ENCODE results near the gene COG7. TPM values are rescaled to one million over a fixed set of nuclear protein-coding genes. Genes with fewer than 3 reads are reported as not detected.
"Not testable (repeated sequence)": the region's sequence is repeated elsewhere in the genome, so short reads cannot be mapped to it uniquely, and the experiment has no call there.

Gene COG7
- total and polyA plus RNA-seq, 3 donors from 2014 or later: 21.5 to 40.7 (median 35.1) TPM

- no peak overlapping the region for H3K27ac ChIP-seq
- TF ChIP-seq CTCF (IDR thresholded peaks at IDR 0.05) (no peak), POLR2A (IDR thresholded peaks at IDR 0.05) (no peak)
- no peak for DNase-seq
- no peak overlapping the region for H3K4me3 ChIP-seq
- H3K4me1 ChIP-seq: no peaks in the 10 kb centered on the region
- intact Hi-C loops (cut with DNase I; ENCODE audit: low total_unique reads): no loop called here
- H3K27me3 ChIP-seq: no peaks in the 10 kb centered on the region
- no peaks in the 10 kb centered on the region for H3K9me3 ChIP-seq
- 87 to 93% methylated on average over 2 of the region's 2 CpGs for WGBS, 2 donors
- H3K36me3 ChIP-seq (ENCODE audit: low read depth, missing control alignments): no peaks in the 10 kb centered on the region
Observed at GRCh38 chr16:23485257-23485614, 32.2 kb upstream of the COG7 start.

DNA sequence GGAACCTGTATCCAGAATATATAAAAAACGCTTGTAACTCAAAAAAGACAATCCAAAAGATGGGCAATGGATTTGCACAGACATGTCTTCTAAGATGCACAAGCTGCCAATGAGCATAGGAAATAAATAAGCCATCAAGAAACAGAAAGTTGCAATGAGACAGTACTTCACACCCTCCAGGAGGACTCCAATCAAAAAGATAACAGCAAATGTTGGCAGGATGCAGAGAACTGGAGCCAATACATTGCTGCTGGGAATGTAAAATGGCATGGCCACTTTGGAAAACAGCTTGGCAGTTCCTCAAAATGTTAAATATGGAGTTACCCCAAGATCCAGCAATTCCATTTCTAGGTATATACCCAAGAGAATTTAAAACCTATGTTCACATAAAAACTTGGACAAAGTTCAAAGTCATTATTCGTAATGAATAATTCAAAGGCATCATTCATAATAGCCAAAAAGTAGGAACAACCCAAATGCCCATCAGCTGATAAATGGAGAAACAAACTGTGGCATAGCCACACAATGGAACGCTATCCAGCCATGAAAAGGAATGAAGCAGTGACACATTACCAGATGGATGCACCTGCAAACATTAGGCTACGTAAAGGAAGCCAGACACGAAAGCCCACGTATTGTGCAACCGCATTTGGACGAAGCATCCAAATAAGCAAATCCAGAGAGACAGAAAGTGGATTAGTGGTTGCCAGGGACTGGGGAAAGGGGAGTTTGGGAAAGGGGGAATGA lies 31.7 kb upstream of the COG7 start:
- H3K4me3 ChIP-seq: no peak overlapping the region
- TF ChIP-seq CTCF (IDR thresholded peaks at IDR 0.05) (no peak), POLR2A (IDR thresholded peaks at IDR 0.05) (no peak)
- H3K27ac ChIP-seq: no peak overlapping the region
- intact Hi-C loops (cut with DNase I; ENCODE audit: low total_unique reads): no loop called here
- DNase-seq: no peak
- no peaks in the 10 kb centered on the region for H3K27me3 ChIP-seq
- WGBS, 2 donors: 88 to 90% methylated on average over 8 of the region's 8 CpGs
- H3K36me3 ChIP-seq (ENCODE audit: low read depth, missing control alignments): no peaks in the 10 kb centered on the region
- H3K4me1 ChIP-seq: no peaks in the 10 kb centered on the region
- no peaks in the 10 kb centered on the region for H3K9me3 ChIP-seq

DNA sequence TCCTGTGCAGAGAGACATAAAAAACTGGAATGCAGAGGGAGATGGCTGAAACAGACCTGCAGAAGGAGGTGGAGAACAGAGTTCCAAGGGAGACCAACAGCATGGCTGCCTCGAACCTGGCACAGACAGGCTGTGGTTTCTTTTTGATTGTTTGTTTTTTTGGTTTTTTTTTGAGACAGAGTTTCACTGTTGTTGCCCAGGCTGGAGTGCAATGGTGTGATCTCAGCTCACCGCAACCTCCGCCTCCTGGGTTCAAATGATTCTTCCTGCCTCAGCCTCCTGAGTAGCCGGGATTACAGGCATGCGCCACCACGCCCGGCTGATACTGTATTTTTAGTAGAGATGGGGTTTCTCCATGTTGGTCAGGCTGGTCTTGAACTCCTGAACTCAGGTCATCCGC lies 30.5 kb upstream of the COG7 start:
- H3K27ac ChIP-seq; H3K9me3 ChIP-seq; DNase-seq; H3K4me1 ChIP-seq; H3K27me3 ChIP-seq; H3K4me3 ChIP-seq; intact Hi-C loops (cut with DNase I; ENCODE audit: low total_unique reads); H3K36me3 ChIP-seq (ENCODE audit: low read depth, missing control alignments): not testable (repeated sequence)
- 96 to 97% methylated on average over 8 of the region's 8 CpGs for WGBS, 2 donors

DNA sequence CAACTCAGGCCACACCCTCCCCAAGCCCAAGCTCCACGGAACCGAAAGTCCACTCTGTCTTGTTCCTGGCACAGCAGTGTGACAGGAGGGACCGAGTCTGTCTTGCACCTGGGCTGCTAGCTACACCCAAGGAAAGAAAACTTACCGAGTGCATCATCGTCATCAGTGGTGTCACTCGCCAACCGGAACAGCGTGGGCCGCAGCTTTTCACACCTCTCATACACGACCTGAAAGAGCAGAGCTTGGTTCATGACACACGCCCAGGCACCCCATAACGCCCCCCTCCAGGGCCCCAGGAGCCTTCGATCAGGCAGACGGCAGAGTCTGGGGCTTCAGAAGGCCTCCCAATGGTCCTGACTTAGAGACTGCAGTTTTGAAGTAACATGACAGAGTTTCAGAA lies 29.8 kb upstream of the COG7 start:
- Histone ChIP-seq H3K27me3 (no peaks in the 10 kb centered on the region), H3K27ac (no peak overlapping the region), H3K9me3 (no peaks in the 10 kb centered on the region), H3K4me3 (no peak overlapping the region), H3K36me3 (ENCODE audit: low read depth, missing control alignments) (no peaks in the 10 kb centered on the region), H3K4me1 (no peaks in the 10 kb centered on the region)
- TF ChIP-seq CTCF (IDR thresholded peaks at IDR 0.05) (no peak), POLR2A (IDR thresholded peaks at IDR 0.05) (no peak)
- WGBS, 2 donors: 89 to 90% methylated on average over 14 of the region's 14 CpGs
- DNase-seq: no peak
- intact Hi-C loops (cut with DNase I; ENCODE audit: low total_unique reads): no loop called here

GRCh38 chr16:23480257-23480656 lies 27.3 kb upstream of the COG7 start:
- DNase-seq: no peak
- H3K27ac ChIP-seq: no peak overlapping the region
- no peak for TF ChIP-seq CTCF (IDR thresholded peaks at IDR 0.05)
- TF ChIP-seq POLR2A (IDR thresholded peaks at IDR 0.05): no peak
- no peaks in the 10 kb centered on the region for H3K9me3 ChIP-seq
- no peaks in the 10 kb centered on the region for H3K27me3 ChIP-seq
- no peak overlapping the region for H3K4me3 ChIP-seq
- H3K36me3 ChIP-seq (ENCODE audit: low read depth, missing control alignments): no peaks in the 10 kb centered on the region
- WGBS, 2 donors: 93 to 96% methylated on average over 4 of the region's 4 CpGs
- intact Hi-C loops (cut with DNase I; ENCODE audit: low total_unique reads): no loop called here
- H3K4me1 ChIP-seq: no peaks in the 10 kb centered on the region

Data from testis (tissue), 3 donors.